Measurements from ENCODE around the gene MYBBP1A.

The MYBBP1A gene

GRCh38 chr17:4522661-4523060 is 32.5 kb downstream of the MYBBP1A start:
- Histone ChIP-seq H3K27me3 (replicated peaks; ENCODE audit: control insufficient read depth, insufficient read depth, low read length) (peaks cover 17% of the 10 kb centered on the region), H3K36me3 (ENCODE audit: control insufficient read depth, insufficient read depth, low read length, severe bottlenecking) (no peaks in the 10 kb centered on the region), H3K4me3 (ENCODE audit: low read length) (no peak overlapping the region), H3K9me3 (ENCODE audit: control insufficient read depth, low read length) (peaks cover 3% of the 10 kb centered on the region), H3K4me1 (ENCODE audit: control insufficient read depth, insufficient read depth, low read length) (peaks cover 20% of the 10 kb centered on the region), H3K9ac (ENCODE audit: low read length) (no peak overlapping the region)
- DNase-seq (ENCODE audit: low read depth): no peak

GRCh38 chr17:4520894-4521600 is 34.1 kb downstream of the MYBBP1A start:
- peak; percentile 48 for DNase-seq (ENCODE audit: low read depth)
- Histone ChIP-seq H3K4me3 (ENCODE audit: low read length) (no peak overlapping the region), H3K27me3 (replicated peaks; ENCODE audit: control insufficient read depth, insufficient read depth, low read length) (peaks cover 16% of the 10 kb centered on the region), H3K36me3 (ENCODE audit: control insufficient read depth, insufficient read depth, low read length, severe bottlenecking) (no peaks in the 10 kb centered on the region), H3K9ac (ENCODE audit: low read length) (no peak overlapping the region), H3K9me3 (ENCODE audit: control insufficient read depth, low read length) (peaks cover 3% of the 10 kb centered on the region), H3K4me1 (ENCODE audit: control insufficient read depth, insufficient read depth, low read length) (peaks cover 8% of the 10 kb centered on the region)

GRCh38 chr17:4520060-4520893 is 34.9 kb downstream of the MYBBP1A start:
- Histone ChIP-seq H3K4me3 (ENCODE audit: low read length) (no peak overlapping the region), H3K9me3 (ENCODE audit: control insufficient read depth, low read length) (peaks cover 3% of the 10 kb centered on the region), H3K27me3 (replicated peaks; ENCODE audit: control insufficient read depth, insufficient read depth, low read length) (peaks cover 9% of the 10 kb centered on the region), H3K9ac (ENCODE audit: low read length) (no peak overlapping the region), H3K36me3 (ENCODE audit: control insufficient read depth, insufficient read depth, low read length, severe bottlenecking) (no peaks in the 10 kb centered on the region), H3K4me1 (ENCODE audit: control insufficient read depth, insufficient read depth, low read length) (peaks cover 8% of the 10 kb centered on the region)
- DNase-seq (ENCODE audit: low read depth): no peak

- peaks cover 6% of the 10 kb centered on the region for H3K27me3 ChIP-seq (replicated peaks; ENCODE audit: control insufficient read depth, insufficient read depth, low read length)
- H3K36me3 ChIP-seq (ENCODE audit: control insufficient read depth, insufficient read depth, low read length, severe bottlenecking): no peaks in the 10 kb centered on the region
- peaks cover 3% of the 10 kb centered on the region for H3K9me3 ChIP-seq (ENCODE audit: control insufficient read depth, low read length)
- H3K4me1 ChIP-seq (ENCODE audit: control insufficient read depth, insufficient read depth, low read length): peaks cover 8% of the 10 kb centered on the region
- no peak overlapping the region for H3K4me3 ChIP-seq (ENCODE audit: low read length)
- no peak for DNase-seq (ENCODE audit: low read depth)
- no peak overlapping the region for H3K9ac ChIP-seq (ENCODE audit: low read length)
Measured at GRCh38 chr17:4519361-4519788, 35.8 kb downstream of the MYBBP1A start.

GRCh38 chr17:4518901-4519300 is 36.3 kb downstream of the MYBBP1A start:
- H3K9ac ChIP-seq (ENCODE audit: low read length): no peak overlapping the region
- no peak for DNase-seq (ENCODE audit: low read depth)

GRCh38 chr17:4516735-4517134 is 38.4 kb downstream of the MYBBP1A start:
- no peak overlapping the region for H3K4me3 ChIP-seq (ENCODE audit: low read length)
- peaks cover 8% of the 10 kb centered on the region for H3K4me1 ChIP-seq (ENCODE audit: control insufficient read depth, insufficient read depth, low read length)
- no peak overlapping the region for H3K9ac ChIP-seq (ENCODE audit: low read length)
- peaks cover 15% of the 10 kb centered on the region for H3K27me3 ChIP-seq (replicated peaks; ENCODE audit: control insufficient read depth, insufficient read depth, low read length)
- peaks cover 3% of the 10 kb centered on the region for H3K9me3 ChIP-seq (ENCODE audit: control insufficient read depth, low read length)
- DNase-seq (ENCODE audit: low read depth): no peak
- no peaks in the 10 kb centered on the region for H3K36me3 ChIP-seq (ENCODE audit: control insufficient read depth, insufficient read depth, low read length, severe bottlenecking)

More at GRCh38 chr17:4518901-4519300, 36.3 kb downstream of the MYBBP1A start:
- H3K9me3 ChIP-seq (ENCODE audit: control insufficient read depth, low read length): peaks cover 3% of the 10 kb centered on the region
- no peak overlapping the region for H3K4me3 ChIP-seq (ENCODE audit: low read length)
- H3K4me1 ChIP-seq (ENCODE audit: control insufficient read depth, insufficient read depth, low read length): peaks cover 8% of the 10 kb centered on the region
- H3K27me3 ChIP-seq (replicated peaks; ENCODE audit: control insufficient read depth, insufficient read depth, low read length): peaks cover 6% of the 10 kb centered on the region
- no peaks in the 10 kb centered on the region for H3K36me3 ChIP-seq (ENCODE audit: control insufficient read depth, insufficient read depth, low read length, severe bottlenecking)

GRCh38 chr17:4515501-4515900 is 39.7 kb downstream of the MYBBP1A start:
- no peak for DNase-seq (ENCODE audit: low read depth)
- Histone ChIP-seq H3K9me3 (ENCODE audit: control insufficient read depth, low read length) (peaks cover 3% of the 10 kb centered on the region), H3K4me1 (ENCODE audit: control insufficient read depth, insufficient read depth, low read length) (no peaks in the 10 kb centered on the region), H3K36me3 (ENCODE audit: control insufficient read depth, insufficient read depth, low read length, severe bottlenecking) (no peaks in the 10 kb centered on the region), H3K4me3 (ENCODE audit: low read length) (no peak overlapping the region), H3K9ac (ENCODE audit: low read length) (no peak overlapping the region), H3K27me3 (replicated peaks; ENCODE audit: control insufficient read depth, insufficient read depth, low read length) (peaks cover 27% of the 10 kb centered on the region)

GRCh38 chr17:4514779-4515178 is 40.4 kb downstream of the MYBBP1A start:
- Histone ChIP-seq H3K4me3 (ENCODE audit: low read length) (no peak overlapping the region), H3K36me3 (ENCODE audit: control insufficient read depth, insufficient read depth, low read length, severe bottlenecking) (no peaks in the 10 kb centered on the region), H3K27me3 (replicated peaks; ENCODE audit: control insufficient read depth, insufficient read depth, low read length) (peaks cover 34% of the 10 kb centered on the region), H3K9ac (ENCODE audit: low read length) (no peak overlapping the region), H3K9me3 (ENCODE audit: control insufficient read depth, low read length) (peaks cover 3% of the 10 kb centered on the region), H3K4me1 (ENCODE audit: control insufficient read depth, insufficient read depth, low read length) (no peaks in the 10 kb centered on the region)
- no peak for DNase-seq (ENCODE audit: low read depth)

- DNase-seq (ENCODE audit: low read depth): no peak
- Histone ChIP-seq H3K27me3 (replicated peaks; ENCODE audit: control insufficient read depth, insufficient read depth, low read length) (peaks cover 39% of the 10 kb centered on the region), H3K4me3 (ENCODE audit: low read length) (no peak overlapping the region), H3K9ac (ENCODE audit: low read length) (no peak overlapping the region), H3K4me1 (ENCODE audit: control insufficient read depth, insufficient read depth, low read length) (no peaks in the 10 kb centered on the region), H3K36me3 (ENCODE audit: control insufficient read depth, insufficient read depth, low read length, severe bottlenecking) (no peaks in the 10 kb centered on the region), H3K9me3 (ENCODE audit: control insufficient read depth, low read length) (peaks cover 3% of the 10 kb centered on the region)
Measured at GRCh38 chr17:4514206-4514605, 41.0 kb downstream of the MYBBP1A start.

- no peaks in the 10 kb centered on the region for H3K4me1 ChIP-seq (ENCODE audit: control insufficient read depth, insufficient read depth, low read length)
- no peak overlapping the region for H3K9ac ChIP-seq (ENCODE audit: low read length)
- H3K36me3 ChIP-seq (ENCODE audit: control insufficient read depth, insufficient read depth, low read length, severe bottlenecking): no peaks in the 10 kb centered on the region
- peaks cover 35% of the 10 kb centered on the region for H3K27me3 ChIP-seq (replicated peaks; ENCODE audit: control insufficient read depth, insufficient read depth, low read length)
- H3K9me3 ChIP-seq (ENCODE audit: control insufficient read depth, low read length): peaks cover 3% of the 10 kb centered on the region
- H3K4me3 ChIP-seq (ENCODE audit: low read length): no peak overlapping the region
- DNase-seq (ENCODE audit: low read depth): no peak
Measured at GRCh38 chr17:4513113-4514032, 41.8 kb downstream of the MYBBP1A start.
